ENCODE results near the gene MAGEB17. TPM values are rescaled to one million over a fixed set of nuclear protein-coding genes. Genes with fewer than 3 reads are reported as not detected.
"Not testable (repeated sequence)": the region's sequence is repeated elsewhere in the genome, so short reads cannot be mapped to it uniquely, and the experiment has no call there.

The MAGEB17 gene
- total RNA-seq, 1 donor from 2014 or later, result not detected

DNA sequence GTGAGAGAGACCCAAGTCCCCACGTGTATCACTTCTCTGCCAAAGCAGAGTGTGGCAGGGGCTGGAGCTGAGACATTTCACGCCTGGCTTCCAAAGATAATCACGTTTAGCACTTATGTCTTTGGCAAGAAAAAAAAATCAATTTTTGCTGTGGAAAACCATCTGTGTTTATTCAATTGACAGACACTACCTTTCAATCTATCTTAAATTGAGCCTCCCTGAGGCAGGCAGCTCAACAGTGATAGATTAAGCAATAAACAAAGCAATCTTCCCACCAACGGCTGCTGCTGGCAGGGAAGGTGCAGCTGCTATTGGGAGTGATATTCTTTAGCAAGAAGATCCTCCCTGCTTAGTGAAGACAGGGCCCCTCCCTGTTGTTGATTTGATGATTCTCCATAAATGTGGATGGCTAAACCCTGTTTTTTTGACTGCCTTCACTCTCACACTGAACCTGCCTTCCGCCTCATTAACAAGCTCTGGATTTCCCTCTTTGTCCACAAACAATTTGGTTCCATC, 11.6 kb upstream of the MAGEB17 start:
- DNase-seq (ENCODE audit: low spot score), result no peak
- ATAC-seq, result no peak

DNA sequence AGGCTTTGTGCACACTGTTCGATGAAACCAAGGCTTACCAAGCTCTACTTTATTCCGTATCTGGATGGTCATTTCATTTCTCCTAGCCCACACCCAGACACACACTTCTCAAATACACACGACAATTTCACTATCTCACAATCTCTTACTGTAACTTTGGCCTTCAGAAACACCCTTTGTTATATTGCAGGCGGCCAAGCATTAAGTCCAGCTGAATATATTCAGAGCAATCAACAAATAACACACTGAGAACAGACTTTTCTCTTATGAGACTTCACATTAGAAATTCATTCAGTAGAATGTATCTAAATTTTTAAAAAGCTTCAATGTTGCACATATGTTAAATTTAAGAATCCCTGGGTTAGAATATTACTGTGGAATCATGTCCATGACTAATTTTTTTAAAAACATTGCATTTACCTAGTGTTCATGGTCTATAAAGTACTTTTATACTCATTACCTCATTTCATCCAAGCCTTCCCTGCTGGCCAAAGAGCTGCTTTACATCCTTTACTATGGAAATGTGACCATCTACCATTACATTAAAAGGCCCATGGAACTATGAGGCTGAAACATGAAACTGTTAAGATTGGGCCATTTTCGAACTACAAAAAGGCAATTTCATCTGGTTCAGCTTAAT, 10.5 kb upstream of the MAGEB17 start:
- no peak for DNase-seq (ENCODE audit: low spot score)
- no peak for ATAC-seq

DNA sequence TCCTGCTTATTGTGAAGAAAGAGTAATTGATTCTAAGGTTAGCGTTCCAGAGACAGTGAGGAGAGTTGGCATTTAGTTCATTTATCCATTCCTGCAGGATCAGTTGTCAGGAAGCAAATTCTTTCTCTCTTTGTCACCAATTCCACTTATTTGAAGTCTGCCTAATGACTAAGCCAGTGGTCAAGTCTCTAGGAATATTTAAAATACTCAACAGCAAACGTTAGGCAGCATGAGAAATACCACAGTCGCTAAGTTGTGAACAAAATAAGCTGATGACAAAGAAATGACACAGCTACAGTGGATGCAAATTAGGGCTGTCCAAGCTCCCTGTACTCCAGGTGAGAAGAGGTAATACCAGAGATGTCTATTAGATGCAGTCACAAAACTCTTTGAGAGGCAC, 6.6 kb upstream of the MAGEB17 start:
- no peak for ATAC-seq
- no peak for DNase-seq (ENCODE audit: low spot score)

GRCh38 chrX:16161173-16161572, 6.1 kb upstream of the MAGEB17 start:
- DNase-seq (ENCODE audit: low spot score); ATAC-seq: not testable (repeated sequence)

DNA sequence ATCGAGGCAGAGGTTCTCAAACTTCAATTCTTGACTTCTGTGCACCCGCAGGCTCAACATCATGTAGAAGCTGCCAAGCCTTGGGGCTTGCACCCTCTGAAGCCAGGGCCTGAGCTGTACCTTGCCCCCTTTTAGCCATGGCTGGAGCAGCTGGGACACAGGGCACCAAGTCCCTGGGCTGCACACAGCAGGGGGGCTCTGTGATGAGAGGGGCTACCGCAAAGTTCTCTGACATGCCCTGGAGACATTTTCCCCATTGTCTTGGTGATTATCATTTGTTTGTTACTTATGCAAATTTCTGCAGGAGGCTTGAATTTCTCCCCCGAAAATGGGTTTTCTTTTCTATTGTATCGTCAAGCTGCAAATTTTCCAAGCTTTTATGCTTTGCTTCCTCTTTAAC, 4.9 kb upstream of the MAGEB17 start:
- DNase-seq (ENCODE audit: low spot score), result no peak
- no peak for ATAC-seq

DNA sequence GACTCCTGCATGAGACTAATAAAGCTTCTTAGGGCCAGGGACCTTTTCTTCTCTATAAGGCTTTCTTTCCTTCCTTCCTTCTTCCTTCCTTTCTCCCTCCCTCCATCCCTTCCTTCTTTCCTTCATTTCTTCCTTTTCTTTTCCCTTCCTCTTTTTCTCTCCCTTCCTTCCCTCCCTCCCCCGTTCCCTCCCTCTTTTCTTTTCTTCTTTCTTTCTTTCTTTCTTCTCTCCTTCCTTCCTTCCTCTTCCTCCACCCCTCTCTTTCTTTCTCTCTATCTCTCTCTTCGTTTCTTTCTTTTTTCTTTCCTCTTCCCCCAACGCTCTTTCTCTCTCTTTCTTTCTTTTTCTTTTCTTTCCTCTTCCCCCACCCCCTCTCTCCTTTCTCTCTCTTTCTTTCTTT, 2.5 kb upstream of the MAGEB17 start:
- DNase-seq (ENCODE audit: low spot score) (no peak), ATAC-seq (no peak)

- ATAC-seq (no peak), DNase-seq (ENCODE audit: low spot score) (no peak)
These were observed 3.8 kb downstream of the MAGEB17 start for GRCh38 chrX:16171039-16171438.

DNA sequence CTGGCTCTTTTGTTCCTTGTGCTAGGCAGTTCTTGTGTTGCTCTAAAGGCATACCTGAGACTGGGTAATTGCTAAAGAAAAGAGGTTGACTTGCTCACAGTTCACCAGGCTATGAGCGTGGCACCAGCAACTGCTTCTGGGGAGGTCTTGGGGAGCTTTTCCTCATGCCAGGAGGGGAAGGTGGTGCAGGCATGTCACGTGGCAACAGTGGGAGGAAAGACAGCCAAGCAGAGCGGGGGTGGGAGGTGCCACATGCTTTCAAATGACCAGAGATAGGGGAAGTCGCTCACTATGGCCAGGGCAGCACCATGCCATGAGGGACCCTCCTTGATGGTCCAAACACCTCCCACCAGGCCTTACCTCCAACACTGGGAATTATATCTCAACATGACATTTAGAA, 4.7 kb downstream of the MAGEB17 start:
- DNase-seq (ENCODE audit: low spot score) (no peak), ATAC-seq (no peak)

DNA sequence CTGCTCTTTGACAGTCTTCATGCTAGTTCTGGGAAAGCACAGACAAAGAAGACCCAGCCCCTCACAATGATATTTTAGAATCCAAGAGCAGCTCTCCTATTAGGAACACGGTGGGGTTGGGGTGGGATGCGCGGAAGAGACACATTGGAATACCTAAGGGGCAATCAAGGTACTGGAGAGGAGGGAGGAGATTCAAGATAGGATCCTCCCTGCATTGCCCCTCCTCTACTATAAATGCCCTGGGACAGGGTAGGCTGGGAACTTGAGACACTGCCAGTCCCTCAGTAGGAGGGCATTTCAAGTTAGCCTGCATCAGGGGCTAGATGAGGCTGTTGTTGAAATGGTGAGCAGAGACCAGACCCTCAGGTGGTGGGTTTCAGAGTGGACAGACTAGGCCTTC, 5.1 kb downstream of the MAGEB17 start:
- DNase-seq (ENCODE audit: low spot score) (no peak), ATAC-seq (no peak)

- no peak for ATAC-seq
- no peak for DNase-seq (ENCODE audit: low spot score)
These were observed 8.2 kb downstream of the MAGEB17 start for GRCh38 chrX:16175329-16176061.

- ATAC-seq (no peak), DNase-seq (ENCODE audit: low spot score) (no peak)
These were observed 10.0 kb downstream of the MAGEB17 start for GRCh38 chrX:16177260-16177659.

DNA sequence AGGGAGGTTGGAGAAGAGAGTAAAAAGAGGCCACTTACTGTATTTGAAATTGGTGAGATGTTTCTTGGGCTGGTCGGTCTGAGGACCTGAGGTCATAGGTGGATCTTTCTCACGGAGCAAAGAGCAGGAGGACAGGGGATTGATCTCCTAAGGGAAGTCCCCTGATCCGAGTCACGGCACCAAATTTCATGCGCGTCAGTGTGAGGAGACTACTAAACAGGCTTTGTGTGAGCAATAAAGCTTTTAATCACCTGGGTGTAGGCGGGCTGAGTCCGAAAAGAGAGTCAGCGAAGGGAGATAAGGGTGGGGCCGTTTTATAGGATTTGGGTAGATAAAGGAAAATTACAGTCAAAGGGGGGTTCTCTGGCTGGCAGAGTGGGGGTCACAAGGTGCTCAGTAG, 16.6 kb downstream of the MAGEB17 start:
- not testable (repeated sequence) for DNase-seq (ENCODE audit: low spot score); ATAC-seq

- ATAC-seq (no peak), DNase-seq (ENCODE audit: low spot score) (no peak)
These were observed 18.4 kb downstream of the MAGEB17 start for GRCh38 chrX:16185725-16186136.

DNA sequence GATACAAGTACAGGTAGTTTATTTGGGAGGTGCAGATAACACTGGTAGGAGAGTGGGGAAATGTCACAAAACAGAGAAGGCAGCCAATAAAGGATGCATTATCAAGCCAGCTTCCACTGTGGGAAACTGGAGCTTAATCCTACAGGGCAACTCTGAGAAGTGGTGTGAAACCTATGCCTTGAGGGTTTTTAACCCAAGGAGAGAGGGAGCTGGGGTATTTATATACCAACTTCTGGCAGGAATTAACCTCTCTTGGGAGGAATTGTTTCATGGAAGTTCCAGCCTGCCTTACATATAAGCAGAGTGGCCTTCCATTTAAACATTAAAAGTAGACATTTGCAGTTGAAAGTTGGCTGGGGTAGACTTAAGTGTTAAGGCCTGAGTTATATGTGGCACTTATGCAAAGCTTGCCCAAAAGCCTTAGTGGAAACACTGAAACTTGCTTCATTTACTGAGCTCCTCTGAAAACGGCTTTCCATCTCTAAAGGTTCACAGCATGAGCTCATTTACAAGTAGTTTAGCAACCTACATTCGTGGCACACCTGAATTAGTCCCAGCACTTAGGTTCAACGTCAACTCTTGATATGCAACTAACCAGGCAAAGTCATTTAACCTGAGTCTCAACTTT, 19.2 kb downstream of the MAGEB17 start:
- no peak for ATAC-seq
- DNase-seq (ENCODE audit: low spot score), result no peak

DNA sequence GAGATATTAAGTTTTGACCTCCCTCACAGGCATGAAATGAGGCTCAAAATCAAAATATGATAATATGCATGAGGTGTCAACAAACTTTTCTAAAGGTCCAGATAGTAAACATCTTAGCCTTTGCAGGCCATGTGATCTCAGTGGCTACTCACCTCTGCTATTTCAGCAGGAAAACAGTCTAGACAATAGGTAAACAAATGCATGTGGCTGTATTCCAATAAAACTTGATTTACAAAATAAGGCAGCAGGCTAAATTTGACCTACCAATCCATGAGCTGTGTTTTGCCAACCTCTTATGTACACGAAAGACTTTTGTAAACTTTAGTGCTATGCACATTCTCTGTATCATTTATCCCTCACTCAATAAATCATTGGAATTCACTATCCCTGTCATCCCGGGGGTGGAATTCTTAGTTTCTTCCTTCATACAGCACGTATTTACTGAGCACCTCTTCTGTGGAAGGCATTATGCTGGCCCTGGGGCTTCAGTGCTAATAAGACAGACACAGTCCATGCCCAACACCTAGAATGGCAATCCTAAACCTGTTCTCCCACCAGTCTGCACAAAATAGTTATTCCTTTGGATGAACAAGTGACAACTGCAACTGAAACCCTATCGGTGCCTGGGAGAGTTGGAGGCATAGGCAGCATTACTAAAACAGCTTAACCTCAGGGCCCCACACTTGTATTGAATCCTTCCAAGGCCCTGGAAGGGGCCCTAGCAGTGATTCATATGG, 19.9 kb downstream of the MAGEB17 start:
- ATAC-seq, result no peak
- DNase-seq (ENCODE audit: low spot score), result no peak

- no peak for ATAC-seq
These were observed 21.4 kb downstream of the MAGEB17 start for GRCh38 chrX:16188687-16189086.

DNA sequence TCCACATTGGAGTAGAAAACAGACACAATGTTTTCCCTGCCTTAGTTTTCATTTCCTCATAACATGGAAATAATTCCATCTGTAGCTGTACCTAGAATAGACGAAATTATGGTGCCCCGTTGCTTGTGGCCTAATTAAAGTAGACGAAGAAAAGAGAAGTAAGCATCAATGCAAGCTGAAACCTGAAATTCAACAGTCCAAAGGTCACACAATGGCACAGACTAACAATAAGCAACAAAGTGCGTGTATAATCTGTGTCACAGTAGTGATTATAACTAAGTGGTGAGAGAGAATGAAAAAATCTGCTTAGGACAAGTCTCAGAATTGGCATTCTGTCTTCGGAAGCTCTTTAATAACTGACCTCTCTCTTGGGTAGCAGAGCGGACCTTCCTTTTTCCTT, 24.3 kb downstream of the MAGEB17 start:
- DNase-seq (ENCODE audit: low spot score) (no peak), ATAC-seq (no peak)

More at GRCh38 chrX:16188687-16189086, 21.4 kb downstream of the MAGEB17 start:
- no peak for DNase-seq (ENCODE audit: low spot score)

- no peak for ATAC-seq
- DNase-seq (ENCODE audit: low spot score), result no peak
These were observed 29.5 kb downstream of the MAGEB17 start for GRCh38 chrX:16196829-16197228.

GRCh38 chrX:16199343-16199742, 32.1 kb downstream of the MAGEB17 start:
- no peak for DNase-seq (ENCODE audit: low spot score)
- ATAC-seq, result no peak

DNA sequence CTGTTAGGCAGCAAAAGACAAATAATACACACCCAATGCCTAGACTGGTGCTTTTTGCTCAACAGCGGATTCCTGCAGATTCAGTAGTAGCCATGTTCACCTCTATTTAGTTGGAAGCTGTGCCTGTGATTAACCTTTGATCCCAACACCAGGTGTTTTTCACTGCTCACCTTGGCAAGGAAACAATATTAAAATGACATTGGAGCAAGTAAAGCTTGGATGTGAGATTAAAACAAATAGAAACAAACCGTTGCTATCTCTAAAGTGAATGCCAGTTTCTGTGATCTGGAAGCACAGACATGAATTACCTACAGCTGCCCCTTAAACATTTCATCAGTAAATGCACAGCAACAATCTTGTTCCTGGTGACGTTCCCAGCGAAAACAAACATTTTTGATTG, 35.7 kb downstream of the MAGEB17 start:
- ATAC-seq (peak; percentile 88), DNase-seq (ENCODE audit: low spot score) (peak; percentile 40)

- DNase-seq (ENCODE audit: low spot score), result no peak
- ATAC-seq, result no peak
These were observed 37.3 kb downstream of the MAGEB17 start for GRCh38 chrX:16204538-16204937.
